CD1c-positive myeloid dendritic cell (primary cell): ENCODE results near the gene TMC7.
"Not testable (repeated sequence)": the region's sequence is repeated elsewhere in the genome, so short reads cannot be mapped to it uniquely, and the experiment has no call there.

Experiments used
- DNase-seq: peaks from one replicate; pipeline ENCODE4 v3.0.0-alpha.2; 2016; ENCODE audit errors: extremely low spot score

TMC7 gene

GRCh38 chr16:18983565-18984434 lies at the start of gene TMC7:
TSS of gene TMC7 (plus strand) at chr16:18983934. CDS start at chr16:18984064, 130 bp downstream.
- peak; percentile 14 for DNase-seq

- no peak for DNase-seq
These were observed 46.9 kb upstream of the TMC7 start for GRCh38 chr16:18936727-18937340.

- DNase-seq = no peak
These were observed 46.3 kb upstream of the TMC7 start for GRCh38 chr16:18937390-18937789.

GRCh38 chr16:18938986-18939385 lies 44.7 kb upstream of the TMC7 start:
- no peak for DNase-seq

- DNase-seq = no peak
These were observed 42.3 kb upstream of the TMC7 start for GRCh38 chr16:18941471-18941870.

- no peak for DNase-seq
These were observed 41.7 kb upstream of the TMC7 start for GRCh38 chr16:18942061-18942460.

GRCh38 chr16:18943414-18943813 lies 40.3 kb upstream of the TMC7 start:
- no peak for DNase-seq

- no peak for DNase-seq
These were observed 38.5 kb upstream of the TMC7 start for GRCh38 chr16:18945233-18945632.

GRCh38 chr16:18948372-18949020 lies 35.2 kb upstream of the TMC7 start:
- no peak for DNase-seq

- DNase-seq = no peak
These were observed 33.1 kb upstream of the TMC7 start for GRCh38 chr16:18950469-18951185.

GRCh38 chr16:18953547-18953946 lies 30.2 kb upstream of the TMC7 start:
- DNase-seq = no peak

- DNase-seq = peak; percentile 46
These were observed 27.7 kb upstream of the TMC7 start for GRCh38 chr16:18955874-18956580.

GRCh38 chr16:18956658-18957241 lies 27.0 kb upstream of the TMC7 start:
- DNase-seq = not testable (repeated sequence)

- no peak for DNase-seq
These were observed 25.1 kb upstream of the TMC7 start for GRCh38 chr16:18958621-18959029.

GRCh38 chr16:18959031-18959505 lies 24.7 kb upstream of the TMC7 start:
- DNase-seq = no peak

- no peak for DNase-seq
These were observed 18.2 kb upstream of the TMC7 start for GRCh38 chr16:18965555-18965954.

- no peak for DNase-seq
These were observed 16.9 kb upstream of the TMC7 start for GRCh38 chr16:18966791-18967190.

- DNase-seq = peak; percentile 82
These were observed 14.5 kb upstream of the TMC7 start for GRCh38 chr16:18969050-18969854.

GRCh38 chr16:18969855-18970240 lies 13.9 kb upstream of the TMC7 start:
- DNase-seq = no peak

- no peak for DNase-seq
These were observed 8.6 kb upstream of the TMC7 start for GRCh38 chr16:18975109-18975508.
